Common myeloid progenitor, CD34-positive (primary cell): ENCODE data around the gene PPP1R26.
"Not testable (repeated sequence)": the region's sequence is repeated elsewhere in the genome, so short reads cannot be mapped to it uniquely, and the experiment has no call there.

Experiments used
- CTCF ChIA-PET: fragments of 350-600 bp; sonication (Branson Sonifier 250); formaldehyde crosslinking; loops from one replicate; lab custom pipeline; 2021; ENCODE audit warnings: antibody characterized with exemption; lab: Charles Lee
- POLR2A ChIA-PET: fragments of 350-600 bp; sonication (Branson Sonifier 250); formaldehyde crosslinking; loops from one replicate; lab custom pipeline; 2021; ENCODE audit warnings: antibody characterized with exemption; lab: Charles Lee
- DNase-seq, 3 donors: peaks; one replicate each; pipeline versions ENCODE4 v3.0.0 to v3.0.0-alpha.2; 2013
- H3K27ac ChIP-seq, 2 experiments: 1 replicate in 1 of 2; 2 replicates in 1 of 2; pipeline ENCODE4 v1.7.0; 2013; ENCODE audit warnings: inconsistent platforms in 2 of 2, low read length in 2 of 2, mild to moderate bottlenecking in 2 of 2, low read depth in 1 of 2, moderate library complexity in 1 of 2; ENCODE audit not compliant: severe bottlenecking in 2 of 2, insufficient read depth in 1 of 2, poor library complexity in 1 of 2
- H3K27me3 ChIP-seq, 5 experiments: replicated peaks in 2 of 5; 1 replicate in 3 of 5; 2 replicates in 2 of 5; pipeline versions ENCODE4 v1.6.1 to v1.7.0; 2013; ENCODE audit warnings: low read length in 4 of 5, mild to moderate bottlenecking in 2 of 5, moderate library complexity in 2 of 5, inconsistent platforms in 1 of 5; ENCODE audit not compliant: insufficient read depth in 5 of 5, control insufficient read depth in 4 of 5
- H3K36me3 ChIP-seq, 4 experiments: 1 replicate in 2 of 4; 2 replicates in 2 of 4; pipeline versions ENCODE4 v1.6.1 to v1.7.0; 2013; ENCODE audit warnings: low read length in 3 of 4, control low read depth in 1 of 4, mild to moderate bottlenecking in 1 of 4; ENCODE audit not compliant: control insufficient read depth in 4 of 4, insufficient read depth in 4 of 4
- H3K4me1 ChIP-seq, 4 experiments: 1 replicate in 3 of 4; 2 replicates in 1 of 4; pipeline versions ENCODE4 v1.6.1 to v1.7.1; 2013; ENCODE audit warnings: low read length in 3 of 4, mild to moderate bottlenecking in 3 of 4, control low read depth in 1 of 4, inconsistent platforms in 1 of 4, moderate library complexity in 1 of 4; ENCODE audit not compliant: control insufficient read depth in 4 of 4, insufficient read depth in 4 of 4; ENCODE audit errors: control extremely low read depth in 1 of 4
- H3K4me3 ChIP-seq, 7 experiments: 1 replicate in 4 of 7; 2 replicates in 3 of 7; pipeline versions ENCODE4 v1.5.1 to v1.7.0; 2013; ENCODE audit warnings: mild to moderate bottlenecking in 7 of 7, low read length in 6 of 7, moderate library complexity in 6 of 7, inconsistent platforms in 2 of 7, low read depth in 2 of 7, control low read depth in 1 of 7; ENCODE audit not compliant: insufficient read depth in 4 of 7, control insufficient read depth in 1 of 7; ENCODE audit errors: extremely low read depth in 1 of 7
- H3K9me3 ChIP-seq, 5 experiments: 1 replicate in 4 of 5; 2 replicates in 1 of 5; pipeline versions ENCODE4 v1.6.1 to v1.7.1; 2013; ENCODE audit warnings: low read length in 4 of 5, mild to moderate bottlenecking in 2 of 5, inconsistent platforms in 1 of 5, low read depth in 1 of 5, moderate library complexity in 1 of 5; ENCODE audit not compliant: control insufficient read depth in 4 of 5, insufficient read depth in 2 of 5; ENCODE audit errors: control extremely low read depth in 1 of 5
- WGBS: methylation state at CpG from one replicate; pipeline ENCODE4 v1.1.5; 2013; ENCODE audit not compliant: insufficient coverage; 5-methylcytosine and 5-hydroxymethylcytosine counted together

PPP1R26 gene

DNA sequence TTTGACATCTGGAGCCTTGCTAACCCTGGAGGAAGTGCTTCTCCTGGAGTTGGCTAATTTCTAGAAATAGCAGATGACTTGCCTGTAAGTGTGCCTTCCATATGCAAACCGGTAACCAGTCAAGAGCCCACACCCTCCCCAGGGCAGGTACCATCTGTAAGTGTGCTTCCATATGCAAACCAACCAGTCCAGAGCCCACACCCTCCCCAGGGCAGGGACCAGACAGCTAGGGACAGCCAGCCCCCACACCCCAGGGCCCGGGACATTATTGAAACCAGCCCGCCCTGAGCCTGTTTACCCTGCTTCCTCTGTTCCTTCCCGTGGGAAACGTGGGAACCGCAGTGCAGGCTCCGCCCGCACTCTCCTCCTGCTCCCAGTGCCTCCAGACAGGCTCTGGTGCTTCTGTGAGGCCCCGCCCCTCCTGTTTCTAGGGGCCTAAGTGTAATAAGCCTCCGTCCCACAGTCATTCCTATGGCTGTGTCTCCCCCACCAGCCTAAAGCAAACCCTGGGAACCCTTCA is 54.7 kb downstream of the PPP1R26 start:
- CTCF ChIA-PET, result not testable (repeated sequence)
- POLR2A ChIA-PET, result interaction anchor here (0.6 kb wide), 1 partner anchor 267 kb away, joined by 3 read pairs; no protein-coding TSS in a partner anchor

DNA sequence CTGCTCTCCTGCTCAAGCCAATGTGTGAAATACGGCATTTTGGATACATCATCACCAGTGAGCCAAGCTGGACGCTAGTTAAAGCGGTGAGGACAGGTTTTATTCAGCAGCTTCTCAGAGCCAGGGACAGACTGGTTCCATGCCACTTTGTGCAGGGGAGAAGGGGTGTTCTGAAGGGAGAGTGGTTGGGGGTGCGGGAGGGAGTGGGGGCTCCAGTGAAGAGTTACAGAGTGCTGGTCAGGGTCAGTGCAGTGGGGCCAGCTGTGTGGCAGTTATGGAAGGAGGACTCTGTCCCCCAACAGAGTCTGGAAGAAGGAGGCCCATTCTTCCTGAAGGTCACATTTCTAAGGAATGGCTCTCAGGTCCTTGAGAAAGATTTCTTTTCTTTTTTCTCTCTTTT is 55.2 kb downstream of the PPP1R26 start:
- H3K4me3 ChIP-seq, POLR2A ChIA-PET, H3K4me1 ChIP-seq, H3K9me3 ChIP-seq, H3K27ac ChIP-seq, H3K36me3 ChIP-seq, DNase-seq: not testable (repeated sequence)
- 87% methylated on average over 3 of the region's 4 CpGs for WGBS
- CTCF ChIA-PET, result interaction anchor here (0.7 kb wide), 1 partner anchor 609 kb away, joined by 3 read pairs; no protein-coding TSS in a partner anchor
- H3K27me3 ChIP-seq, result peaks cover 0 to 45% (median 2%) of the 10 kb centered on the region in 5 experiments

More for the DNA sequence above, 54.7 kb downstream of the PPP1R26 start:
- H3K27ac ChIP-seq, DNase-seq, H3K36me3 ChIP-seq, H3K4me1 ChIP-seq, H3K4me3 ChIP-seq: not testable (repeated sequence)
- H3K27me3 ChIP-seq, result peaks cover 0 to 41% (median 2%) of the 10 kb centered on the region in 5 experiments
- WGBS, result 34% methylated on average over 6 of the region's 10 CpGs
- peaks cover 0 to 11% (median 0%) of the 10 kb centered on the region in 5 experiments for H3K9me3 ChIP-seq

DNA sequence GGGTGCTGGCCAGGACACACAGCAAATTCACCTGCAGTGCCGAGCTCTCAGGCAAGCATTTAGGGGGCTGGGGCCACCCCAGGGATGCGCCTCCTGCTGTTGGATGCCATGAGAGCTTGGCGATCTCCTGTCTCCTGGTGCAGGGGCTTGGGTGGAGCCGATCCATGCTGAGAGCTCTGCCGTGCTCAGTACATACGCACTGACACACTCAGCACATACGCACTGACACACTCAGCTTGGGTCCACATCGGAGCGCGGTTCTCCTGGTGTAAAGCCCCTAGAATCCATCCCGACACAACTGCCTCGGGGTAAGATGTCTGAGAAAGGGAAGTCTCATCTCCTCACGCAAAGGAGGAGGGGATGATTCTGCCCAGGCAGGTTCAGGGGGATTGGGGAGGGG is 56.0 kb downstream of the PPP1R26 start:
- H3K4me1 ChIP-seq, DNase-seq, H3K36me3 ChIP-seq, CTCF ChIA-PET, POLR2A ChIA-PET, H3K4me3 ChIP-seq, H3K9me3 ChIP-seq, H3K27ac ChIP-seq: not testable (repeated sequence)
- H3K27me3 ChIP-seq, result peaks cover 0 to 47% (median 3%) of the 10 kb centered on the region in 5 experiments
- WGBS, result 67% methylated on average over 4 of the region's 13 CpGs

DNA sequence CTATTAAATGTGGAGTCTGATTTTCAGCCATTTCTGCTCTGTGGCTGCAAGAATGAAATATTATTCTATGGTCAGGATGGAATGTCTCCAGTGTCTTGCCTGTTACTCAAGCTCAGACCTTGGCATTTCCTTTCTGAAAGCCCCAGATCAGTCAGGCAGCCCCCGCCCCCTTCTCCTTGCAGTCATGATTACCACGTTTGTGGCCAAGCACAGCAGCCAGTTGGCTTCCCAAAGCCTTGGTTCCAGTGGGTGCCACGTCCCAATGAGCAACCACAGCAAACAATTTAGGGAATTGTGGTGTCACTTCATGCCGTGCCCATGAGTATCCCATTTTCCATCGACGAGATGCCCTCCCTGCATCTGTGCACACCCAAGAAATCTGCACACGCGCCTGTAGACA is 56.6 kb downstream of the PPP1R26 start:
- CTCF ChIA-PET, result no interaction called here
- no peaks in the 10 kb centered on the region for H3K36me3 ChIP-seq
- POLR2A ChIA-PET, result no interaction called here
- WGBS, result 74% methylated on average over 8 of the region's 8 CpGs
- peaks cover 0 to 48% (median 3%) of the 10 kb centered on the region in 5 experiments for H3K27me3 ChIP-seq
- no peak overlapping the region for H3K4me3 ChIP-seq
- DNase-seq, result no peak
- no peaks in the 10 kb centered on the region for H3K4me1 ChIP-seq
- no peak overlapping the region for H3K27ac ChIP-seq
- no peaks in the 10 kb centered on the region for H3K9me3 ChIP-seq
